Loucy (cell line): Measurements from ENCODE around the gene CIC.

Source experiments
- H2AFZ ChIP-seq: fragments of 200-600 bp; sonication (generic); 2 replicates; pipeline ENCODE4 v1.6.0; 2016; ENCODE audit warnings: antibody characterized with exemption, mild to moderate bottlenecking, low read length, moderate library complexity
- H3F3A ChIP-seq: fragments of 200-600 bp; 2 replicates; pipeline ENCODE4 v1.6.0; 2016; ENCODE audit warnings: antibody characterized with exemption, low read depth, mild to moderate bottlenecking
- H3K27me3 ChIP-seq: fragments of 200-600 bp; sonication (generic); 2 replicates; pipeline ENCODE4 v1.6.1; 2014; ENCODE audit warnings: low read length, mild to moderate bottlenecking; ENCODE audit not compliant: insufficient read depth, poor library complexity, severe bottlenecking
- H3K36me3 ChIP-seq: fragments of 200-600 bp; sonication (generic); 2 replicates; pipeline ENCODE4 v1.6.1; 2016; ENCODE audit warnings: low read length; ENCODE audit not compliant: insufficient read depth
- H3K4me1 ChIP-seq: fragments of 200-600 bp; sonication (generic); 2 replicates; pipeline ENCODE4 v1.5.1; 2014; ENCODE audit warnings: low read length, mild to moderate bottlenecking; ENCODE audit not compliant: insufficient read depth, poor library complexity, severe bottlenecking
- H3K4me2 ChIP-seq: fragments of 200-600 bp; sonication (generic); 2 replicates; pipeline ENCODE4 v1.6.0; 2014; ENCODE audit warnings: antibody characterized with exemption, low read length, low read depth, mild to moderate bottlenecking; ENCODE audit not compliant: poor library complexity, severe bottlenecking
- H3K4me3 ChIP-seq: fragments of 200-600 bp; sonication (generic); 2 replicates; pipeline ENCODE4 v1.5.1; 2014; ENCODE audit warnings: low read length, mild to moderate bottlenecking, mixed read lengths; ENCODE audit not compliant: poor library complexity, severe bottlenecking
- H3K79me2 ChIP-seq: fragments of 200-600 bp; sonication (generic); 2 replicates; pipeline ENCODE4 v1.6.1; 2014; ENCODE audit warnings: low read length; ENCODE audit not compliant: insufficient read depth
- H3K9ac ChIP-seq: fragments of 200-600 bp; sonication (generic); 2 replicates; pipeline ENCODE4 v1.6.0; 2014; ENCODE audit warnings: mild to moderate bottlenecking, low read depth, low read length, moderate library complexity; ENCODE audit not compliant: poor library complexity, severe bottlenecking
- H3K9me2 ChIP-seq: fragments of 200-600 bp; sonication (generic); replicated peaks from 2 replicates; pipeline ENCODE4 v1.6.1; 2016; ENCODE audit warnings: low read depth, low read length, mixed read lengths
- H3K9me3 ChIP-seq: fragments of 200-600 bp; sonication (generic); 2 replicates; pipeline ENCODE4 v1.6.1; 2014; ENCODE audit warnings: mild to moderate bottlenecking, antibody characterized with exemption, low read length, low read depth; ENCODE audit not compliant: insufficient read depth
- H4K20me1 ChIP-seq: fragments of 200-600 bp; sonication (generic); 2 replicates; pipeline ENCODE4 v1.6.0; 2014; ENCODE audit warnings: antibody characterized with exemption, low read length, mild to moderate bottlenecking; ENCODE audit not compliant: insufficient read depth, poor library complexity, severe bottlenecking
- CTCF ChIP-seq: fragments of 200-600 bp; sonication (generic); conservative IDR thresholded peaks from 2 replicates; pipeline ENCODE4 v1.5.1; 2014; ENCODE audit warnings: mild to moderate bottlenecking, antibody characterized with exemption, low read length
- EZH2phosphoT487 ChIP-seq: fragments of 200-600 bp; IDR thresholded peaks from 2 replicates; pipeline ENCODE4 v1.6.1; 2018; ENCODE audit warnings: antibody characterized with exemption, mild to moderate bottlenecking, moderate library complexity, borderline replicate concordance

CIC gene

GRCh38 chr19:42268704-42269477 lies at the start of gene CIC:
CIC (plus strand) TSS chr19:42269252; CDS start chr19:42271784, 2,532 bp downstream.
- H3K79me2 ChIP-seq, result peaks cover 33% of the 10 kb centered on the region
- H3K4me3 ChIP-seq, result peak within 1 kb of the TSS; percentile 83
- H3F3A ChIP-seq, result no peaks in the 10 kb centered on the region
- no peaks in the 10 kb centered on the region for H3K27me3 ChIP-seq
- H3K9me2 ChIP-seq, result no peaks in the 10 kb centered on the region
- no peak for TF ChIP-seq EZH2phosphoT487
- no peak for TF ChIP-seq CTCF
- peak within 1 kb of the TSS; percentile 89 for H3K9ac ChIP-seq
- H3K9me3 ChIP-seq, result no peaks in the 10 kb centered on the region
- no peaks in the 10 kb centered on the region for H3K36me3 ChIP-seq
- H3K4me2 ChIP-seq, result peak within 1 kb of the TSS; percentile 100
- H4K20me1 ChIP-seq, result no peaks in the 10 kb centered on the region
- peak within 1 kb of the TSS; percentile 96 for H2AFZ ChIP-seq
- H3K4me1 ChIP-seq, result peaks cover 21% of the 10 kb centered on the region

GRCh38 chr19:42219812-42220750 lies 49.0 kb upstream of the CIC start, which contains the start of gene ZNF526:
ZNF526 (plus strand) TSS chr19:42220312; CDS start chr19:42224404, 4,092 bp downstream.
- Histone ChIP-seq H3K4me3 (peak within 1 kb of the TSS; percentile 92), H2AFZ (peak within 1 kb of the TSS; percentile 70), H3K9me2 (no peaks in the 10 kb centered on the region), H3K4me1 (peaks cover 32% of the 10 kb centered on the region), H3K79me2 (peaks cover 60% of the 10 kb centered on the region), H3K9ac (peak within 1 kb of the TSS; percentile 94), H3K4me2 (peak within 1 kb of the TSS; percentile 100), H3K27me3 (no peaks in the 10 kb centered on the region), H3K9me3 (no peaks in the 10 kb centered on the region), H3F3A (no peaks in the 10 kb centered on the region), H3K36me3 (peaks cover 10% of the 10 kb centered on the region; the same call in 1 of the 2 replicates), H4K20me1 (peaks cover 36% of the 10 kb centered on the region)
- TF ChIP-seq EZH2phosphoT487, result no peak
- TF ChIP-seq CTCF, result peak; percentile 29

GRCh38 chr19:42220751-42221097 lies 48.3 kb upstream of the CIC start:
- peaks cover 27% of the 10 kb centered on the region for H3K4me1 ChIP-seq
- H4K20me1 ChIP-seq, result peaks cover 31% of the 10 kb centered on the region
- no peak for TF ChIP-seq CTCF
- TF ChIP-seq EZH2phosphoT487, result no peak
- H3K9me2 ChIP-seq, result no peaks in the 10 kb centered on the region
- peaks cover 53% of the 10 kb centered on the region for H3K79me2 ChIP-seq
- H2AFZ ChIP-seq, result peak overlapping the region; percentile 70; the same call in 1 of the 2 replicates
- peak overlapping the region; percentile 94 for H3K9ac ChIP-seq
- peaks cover 14% of the 10 kb centered on the region; the same call in 1 of the 2 replicates for H3K36me3 ChIP-seq
- H3K27me3 ChIP-seq, result no peaks in the 10 kb centered on the region
- peak overlapping the region; percentile 92 for H3K4me3 ChIP-seq
- no peaks in the 10 kb centered on the region for H3K9me3 ChIP-seq
- peak overlapping the region; percentile 100 for H3K4me2 ChIP-seq
- no peaks in the 10 kb centered on the region for H3F3A ChIP-seq
